Epidermal melanocyte (primary cell): Measurements from ENCODE around the gene BFAR.
"Not testable (repeated sequence)": the region's sequence is repeated elsewhere in the genome, so short reads cannot be mapped to it uniquely, and the experiment has no call there.

ENCODE experiments used
- DNase-seq: peaks from one replicate; pipeline ENCODE4 v3.0.0; 2011; ENCODE audit warnings: low spot score; ENCODE audit not compliant: insufficient read length

Gene BFAR

GRCh38 chr16:14694129-14694528 is 61.4 kb downstream of the BFAR start, which contains the start of gene PLA2G10:
Gene PLA2G10 (minus strand): TSS chr16:14694308. CDS start chr16:14694229, 79 bp downstream.
- not testable (repeated sequence) for DNase-seq

- not testable (repeated sequence) for DNase-seq
Observed at GRCh38 chr16:14701859-14702258, 69.1 kb downstream of the BFAR start.

DNA sequence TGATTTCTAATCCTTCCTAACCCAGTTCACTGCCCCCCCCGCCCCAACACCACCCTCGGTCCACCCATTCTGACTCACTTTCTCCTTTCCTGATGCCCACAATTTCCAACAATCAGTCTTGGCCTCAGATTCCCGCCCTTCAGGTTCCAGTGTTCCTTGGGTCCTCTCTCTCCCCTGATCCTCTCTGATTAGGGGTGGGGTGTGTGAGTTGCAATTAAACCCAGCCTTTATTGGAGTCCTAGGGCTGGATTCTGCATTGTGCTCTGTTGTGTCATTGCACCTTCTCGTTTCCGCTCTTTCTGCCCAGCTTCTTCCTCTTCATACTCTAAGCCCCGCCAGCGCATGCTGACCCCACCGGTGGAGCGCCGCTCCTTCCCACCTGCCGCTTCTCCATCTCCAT is 69.9 kb downstream of the BFAR start:
- not testable (repeated sequence) for DNase-seq

DNA sequence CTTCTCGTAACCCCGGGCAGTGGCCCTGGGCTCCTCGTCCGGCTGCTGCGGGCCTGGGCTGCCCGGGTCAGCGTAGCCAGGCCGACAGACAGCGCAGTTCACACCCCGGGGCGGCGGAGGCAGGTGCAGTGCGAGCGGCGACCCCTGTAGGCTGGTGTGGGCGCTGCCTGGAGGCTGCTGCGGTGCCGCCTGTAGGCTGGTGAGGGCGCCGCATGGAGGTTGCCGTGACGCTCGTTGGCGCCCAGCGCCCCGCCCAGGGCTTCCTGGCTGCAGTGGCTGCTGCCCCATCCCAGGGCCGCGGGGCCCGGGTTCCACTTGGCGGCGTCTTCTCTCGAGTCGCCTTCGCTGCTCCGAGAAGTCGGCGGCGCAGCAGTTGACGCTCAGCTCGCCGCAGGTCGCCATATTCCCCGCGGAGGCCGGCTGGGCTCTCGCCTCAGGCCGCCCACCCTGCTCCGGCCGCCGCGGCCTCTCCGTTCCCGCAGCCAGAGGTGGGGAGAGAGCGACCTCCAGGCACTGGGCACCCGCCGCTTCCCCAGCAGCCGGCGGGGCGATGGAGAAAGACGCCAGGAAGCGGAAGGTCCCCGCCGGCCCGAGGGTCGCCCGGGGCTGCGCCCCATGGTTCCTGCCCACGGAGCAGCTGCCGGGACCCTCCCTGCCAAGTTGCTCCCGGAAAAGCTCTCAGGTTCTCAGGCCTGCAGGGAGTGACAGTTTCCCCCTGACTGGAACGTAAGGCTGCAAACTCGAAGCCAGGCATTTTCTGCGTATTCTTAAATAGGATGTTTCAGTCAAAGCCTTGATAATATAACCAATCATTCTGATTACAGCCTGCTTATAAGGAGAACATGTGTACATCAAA is 70.6 kb downstream of the BFAR start, which contains the start of gene NPIPA3:
TSS of gene NPIPA3 (plus strand) at position 256 of the 856 bp plus-strand sequence. CDS start 5,533 bp downstream, outside the sequence.
- DNase-seq = not testable (repeated sequence)
